ENCODE measurements around the gene CDA. TPM values are rescaled to one million over a fixed set of nuclear protein-coding genes. Genes with fewer than 3 reads are reported as not detected.

CDA gene
- total RNA-seq, 1 experiment from 2014 or later: 6.5 TPM

DNA sequence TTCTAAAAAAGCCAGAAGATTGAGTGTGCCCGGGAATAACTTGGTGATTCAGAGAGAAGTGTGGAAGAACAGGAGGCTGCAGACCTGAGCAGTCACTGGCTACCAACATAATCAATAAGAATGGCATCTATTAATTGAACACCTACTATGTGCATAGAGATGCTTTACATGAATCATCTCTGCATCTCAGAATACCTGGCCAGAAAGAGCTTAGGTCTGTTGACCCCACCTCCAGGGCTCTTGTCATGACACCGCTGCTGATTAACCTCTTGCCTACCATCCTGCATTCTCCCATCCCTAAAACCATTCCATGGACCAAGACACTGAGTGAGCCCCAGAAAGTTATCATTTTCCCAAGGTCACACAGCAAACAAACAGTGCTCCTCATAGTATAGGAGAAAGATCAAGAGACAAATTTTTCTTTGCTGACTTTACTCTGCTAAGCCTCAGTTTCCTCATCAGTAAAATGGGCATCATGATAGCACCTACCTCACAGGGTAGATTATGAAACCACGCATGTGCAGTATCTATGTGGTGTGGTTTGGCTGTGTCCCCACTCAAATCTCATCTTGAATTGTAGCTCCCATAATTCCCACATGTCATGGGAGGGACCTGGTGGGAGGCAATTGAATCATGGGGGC, 28.1 kb downstream of the CDA start:
- H2BK20ac ChIP-seq (ENCODE audit: low read depth, low read length, poor library complexity, severe bottlenecking): no peak overlapping the region
- no peaks in the 10 kb centered on the region for H3K9me3 Mint-ChIP-seq
- H2BK12ac ChIP-seq (ENCODE audit: insufficient read length, low read depth, low read length): no peak overlapping the region
- no peak for DNase-seq
- H4K8ac ChIP-seq (replicated peaks; ENCODE audit: insufficient read length, low read depth, low read length): no peak overlapping the region
- H3K4me3 Mint-ChIP-seq: no peak overlapping the region
- peaks cover 5% of the 10 kb centered on the region; the same call in 1 of the 2 replicates for H3K4me1 ChIP-seq (ENCODE audit: insufficient read depth, low read length)
- H3K27ac ChIP-seq (ENCODE audit: insufficient read length, low read depth, low read length): no peak overlapping the region
- H2BK15ac ChIP-seq (ENCODE audit: low read depth, low read length): no peak overlapping the region
- no peaks in the 10 kb centered on the region for H3K23me2 ChIP-seq (ENCODE audit: insufficient read length, low read depth, low read length, poor library complexity, severe bottlenecking)
- no peak for TF ChIP-seq CTCF (conservative IDR thresholded peaks at IDR 0.05)
- WGBS (ENCODE audit: extremely low coverage, insufficient read length, low lambda C conversion rate): no CpG with 5 or more reads among the region's 3 CpGs
- H3K14ac ChIP-seq (ENCODE audit: insufficient read depth, low read length): no peak overlapping the region
- no peak overlapping the region for H3K18ac ChIP-seq (ENCODE audit: insufficient read length, low read depth, low read length)
- no peak overlapping the region for H3K56ac ChIP-seq (ENCODE audit: insufficient read length, low read depth, low read length)
- H2BK120ac ChIP-seq (ENCODE audit: low read depth, low read length, poor library complexity, severe bottlenecking): no peak overlapping the region
- H3K27me3 ChIP-seq (ENCODE audit: insufficient read depth, low read length): no peaks in the 10 kb centered on the region
- H3K9me3 ChIP-seq (ENCODE audit: control insufficient read depth, low read depth, low read length): no peaks in the 10 kb centered on the region
- no peaks in the 10 kb centered on the region for H3K79me1 ChIP-seq (ENCODE audit: insufficient read depth, low read depth, low read length, poor library complexity, severe bottlenecking)
- no peak overlapping the region for H3K23ac ChIP-seq (ENCODE audit: insufficient read length, low read depth, low read length)
- H3K27me3 Mint-ChIP-seq (ENCODE audit: low read depth): no peaks in the 10 kb centered on the region
- no peak overlapping the region for H2AFZ ChIP-seq (ENCODE audit: low read length)
- no peak overlapping the region for H3K4ac ChIP-seq (ENCODE audit: low read depth, low read length)
- no peak overlapping the region for H2BK5ac ChIP-seq (ENCODE audit: insufficient read length, low read length)
- H3K9ac ChIP-seq (ENCODE audit: extremely low read depth, insufficient read length, low read length): no peak overlapping the region
- H3K4me1 Mint-ChIP-seq: peaks cover 26 to 32% of the 10 kb centered on the region in 2 experiments
- no peak overlapping the region for H3K27ac Mint-ChIP-seq
- H4K20me1 ChIP-seq (ENCODE audit: control insufficient read depth, insufficient read depth, insufficient read length): no peaks in the 10 kb centered on the region
- H2AK5ac ChIP-seq (ENCODE audit: insufficient read length, low read length): no peak overlapping the region
- H3T11ph ChIP-seq (ENCODE audit: low read length): no peak overlapping the region
- H4K5ac ChIP-seq (ENCODE audit: insufficient read length, low read depth, low read length): no peak overlapping the region
- no peak overlapping the region for H4K91ac ChIP-seq (ENCODE audit: insufficient read length, low read depth, low read length)
- no peaks in the 10 kb centered on the region for H3K36me3 Mint-ChIP-seq (ENCODE audit: insufficient read depth in 1 of 3, low read depth in 3 of 3)
- no peaks in the 10 kb centered on the region for H3K79me2 ChIP-seq (ENCODE audit: insufficient read depth, low read length)
- H3K4me2 ChIP-seq (ENCODE audit: insufficient read depth, insufficient read length, low read length): no peak overlapping the region

Data from H9 (cell line).